ENCODE data around the gene RAB37. TPM values are rescaled to one million over a fixed set of nuclear protein-coding genes. Genes with fewer than 3 reads are reported as not detected.

Gene RAB37
- total RNA-seq, 2 donors from 2014 or later, result 0.89 to 0.90 TPM

DNA sequence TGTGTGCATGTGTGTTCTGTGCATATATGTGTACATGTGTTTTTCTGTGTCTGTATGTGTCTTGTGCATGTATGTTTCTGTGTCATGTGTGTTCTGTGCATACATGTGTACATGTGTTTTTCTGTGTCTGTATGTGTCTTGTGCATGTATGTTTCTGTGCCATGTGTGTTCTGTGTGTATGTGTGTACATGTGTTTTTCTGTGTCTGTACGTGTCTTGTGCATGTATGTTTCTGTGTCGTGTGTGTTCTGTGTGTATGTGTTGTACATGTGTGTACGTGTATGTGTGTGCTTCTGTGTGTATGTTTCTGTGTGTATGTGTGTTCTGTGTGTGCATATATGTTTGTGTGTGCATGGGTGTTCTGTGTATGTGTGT, 8.4 kb upstream of the RAB37 start:
- no peak for DNase-seq (ENCODE audit: low spot score)
- Histone ChIP-seq H3K4me3 (no peak overlapping the region), H3K9me3 (no peaks in the 10 kb centered on the region), H3K36me3 (no peaks in the 10 kb centered on the region), H3K27me3 (no peaks in the 10 kb centered on the region), H3K27ac (no peak overlapping the region), H3K4me1 (no peaks in the 10 kb centered on the region)
- TF ChIP-seq, protein P1, sequence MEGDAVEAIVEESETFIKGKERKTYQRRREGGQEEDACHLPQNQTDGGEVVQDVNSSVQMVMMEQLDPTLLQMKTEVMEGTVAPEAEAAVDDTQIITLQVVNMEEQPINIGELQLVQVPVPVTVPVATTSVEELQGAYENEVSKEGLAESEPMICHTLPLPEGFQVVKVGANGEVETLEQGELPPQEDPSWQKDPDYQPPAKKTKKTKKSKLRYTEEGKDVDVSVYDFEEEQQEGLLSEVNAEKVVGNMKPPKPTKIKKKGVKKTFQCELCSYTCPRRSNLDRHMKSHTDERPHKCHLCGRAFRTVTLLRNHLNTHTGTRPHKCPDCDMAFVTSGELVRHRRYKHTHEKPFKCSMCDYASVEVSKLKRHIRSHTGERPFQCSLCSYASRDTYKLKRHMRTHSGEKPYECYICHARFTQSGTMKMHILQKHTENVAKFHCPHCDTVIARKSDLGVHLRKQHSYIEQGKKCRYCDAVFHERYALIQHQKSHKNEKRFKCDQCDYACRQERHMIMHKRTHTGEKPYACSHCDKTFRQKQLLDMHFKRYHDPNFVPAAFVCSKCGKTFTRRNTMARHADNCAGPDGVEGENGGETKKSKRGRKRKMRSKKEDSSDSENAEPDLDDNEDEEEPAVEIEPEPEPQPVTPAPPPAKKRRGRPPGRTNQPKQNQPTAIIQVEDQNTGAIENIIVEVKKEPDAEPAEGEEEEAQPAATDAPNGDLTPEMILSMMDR (IDR thresholded peaks at IDR 0.05), result no peak

DNA sequence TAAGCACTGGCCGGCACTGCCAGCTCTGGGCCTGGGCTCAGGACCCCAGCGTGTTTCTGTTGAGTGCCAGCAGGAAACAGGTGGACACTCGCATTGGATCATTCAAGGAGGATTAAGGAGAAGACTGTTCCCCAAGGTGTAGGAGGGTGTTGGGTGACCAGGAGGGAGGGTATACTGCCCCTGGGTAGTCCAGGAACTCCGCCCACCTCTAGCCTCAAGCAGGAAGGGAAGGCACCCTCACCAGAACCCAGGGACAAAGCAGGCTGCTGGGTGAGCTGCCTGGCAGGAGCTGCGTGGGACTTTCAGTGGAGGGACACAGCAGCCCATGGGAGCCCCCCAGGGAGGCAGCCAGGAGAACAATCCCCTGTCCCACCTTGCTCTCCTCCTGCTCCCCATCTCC, 7.7 kb upstream of the RAB37 start:
- Histone ChIP-seq H3K36me3 (no peaks in the 10 kb centered on the region), H3K27ac (no peak overlapping the region), H3K9me3 (no peaks in the 10 kb centered on the region), H3K4me1 (no peaks in the 10 kb centered on the region), H3K4me3 (no peak overlapping the region), H3K27me3 (no peaks in the 10 kb centered on the region)
- DNase-seq (ENCODE audit: low spot score), result no peak
- TF ChIP-seq, protein P1 (IDR thresholded peaks at IDR 0.05), result no peak

DNA sequence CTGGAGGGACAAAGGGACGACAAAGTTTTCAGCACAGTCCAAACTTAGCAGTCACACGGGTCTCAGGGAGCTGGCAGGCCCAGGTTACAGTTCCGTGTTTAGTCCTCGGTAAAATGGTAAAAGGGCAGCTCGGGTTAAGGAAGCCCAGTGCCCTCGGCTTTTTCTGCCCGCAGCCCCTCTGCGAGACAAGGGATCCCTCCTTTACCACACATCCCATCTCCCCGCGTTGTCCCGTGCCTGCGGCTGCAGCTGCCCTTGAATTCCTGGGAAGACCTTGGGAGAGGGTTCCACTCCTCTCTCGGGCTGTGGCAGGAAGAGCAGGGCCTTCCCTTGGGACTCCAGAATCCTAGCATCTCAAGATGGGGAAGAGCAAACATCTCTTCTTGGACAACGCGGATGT, 7.2 kb upstream of the RAB37 start:
- H3K4me1 ChIP-seq, result no peaks in the 10 kb centered on the region
- DNase-seq (ENCODE audit: low spot score), result no peak
- TF ChIP-seq, protein P1 (IDR thresholded peaks at IDR 0.05), result no peak
- no peak overlapping the region for H3K27ac ChIP-seq
- no peaks in the 10 kb centered on the region for H3K9me3 ChIP-seq
- no peak overlapping the region for H3K4me3 ChIP-seq
- no peaks in the 10 kb centered on the region for H3K36me3 ChIP-seq
- H3K27me3 ChIP-seq, result no peaks in the 10 kb centered on the region

DNA sequence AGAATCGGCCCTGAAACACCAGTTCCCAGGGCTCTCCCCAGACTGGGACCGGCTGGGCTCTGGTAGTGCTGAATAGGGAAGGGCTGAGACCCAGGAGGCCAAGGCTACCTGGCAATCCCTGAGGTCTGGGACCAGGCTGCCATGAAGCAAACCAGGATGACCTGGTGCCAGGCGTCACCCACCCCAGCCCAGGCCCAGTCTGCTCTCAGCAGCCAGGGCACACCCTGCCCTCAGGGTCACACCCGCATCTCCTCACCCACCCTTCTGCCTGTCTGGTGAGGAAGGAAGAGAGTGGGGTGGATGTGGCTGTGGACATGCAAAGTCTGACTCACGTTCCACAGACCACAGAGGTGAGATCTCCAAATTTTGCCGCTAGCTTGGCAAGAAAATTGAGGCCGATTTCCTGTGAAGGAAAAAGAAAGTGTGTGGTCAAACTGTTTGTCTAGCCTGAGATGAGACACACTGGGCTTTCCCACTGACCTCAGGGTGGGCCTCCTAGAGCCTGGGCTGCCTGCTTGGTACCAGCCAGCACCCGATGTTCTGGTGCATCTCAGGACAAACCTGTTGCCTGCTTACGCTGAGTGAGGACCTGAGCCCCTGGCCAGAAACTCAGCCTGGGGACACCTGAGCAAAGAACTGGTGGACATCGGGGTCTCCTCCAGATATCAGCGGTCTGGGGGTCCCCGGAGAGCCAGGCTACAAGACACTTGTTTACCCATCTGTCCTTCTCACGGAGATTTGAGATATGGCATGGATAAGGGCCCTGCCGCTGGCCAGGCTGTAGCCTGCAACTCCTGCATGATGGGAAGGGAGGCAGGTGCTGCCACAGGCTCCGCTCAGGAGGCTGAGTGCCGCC, 6.3 kb upstream of the RAB37 start:
- Histone ChIP-seq H3K36me3 (no peaks in the 10 kb centered on the region), H3K27ac (no peak overlapping the region), H3K4me1 (no peaks in the 10 kb centered on the region), H3K9me3 (no peaks in the 10 kb centered on the region), H3K4me3 (no peak overlapping the region), H3K27me3 (no peaks in the 10 kb centered on the region)
- DNase-seq (ENCODE audit: low spot score), result no peak
- TF ChIP-seq, protein P1 (IDR thresholded peaks at IDR 0.05), result no peak

DNA sequence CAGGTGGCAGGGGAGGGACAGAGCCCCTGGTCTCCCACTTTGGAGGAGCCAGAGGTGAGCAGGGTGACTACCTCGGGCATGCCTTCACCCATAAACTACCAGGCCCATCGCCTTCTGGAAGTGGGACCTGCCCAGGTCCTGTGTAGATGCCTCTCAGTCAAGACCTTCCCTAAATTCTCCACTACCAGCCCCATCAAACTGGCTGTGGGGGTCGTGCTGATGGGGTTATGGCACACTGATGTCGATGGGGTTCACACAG, 5.8 kb upstream of the RAB37 start:
- Histone ChIP-seq H3K36me3 (no peaks in the 10 kb centered on the region), H3K27me3 (no peaks in the 10 kb centered on the region), H3K9me3 (no peaks in the 10 kb centered on the region), H3K4me3 (no peak overlapping the region), H3K4me1 (peaks cover 0 to 1% of the 10 kb centered on the region in 2 donors), H3K27ac (no peak overlapping the region)
- DNase-seq (ENCODE audit: low spot score), result no peak
- TF ChIP-seq, protein P1 (IDR thresholded peaks at IDR 0.05), result no peak
